ENCODE data around the gene HTT. TPM values are rescaled to one million over a fixed set of nuclear protein-coding genes. Genes with fewer than 3 reads are reported as not detected.

The HTT gene
- total and polyA plus RNA-seq, 2 of the 8 experiments (the other 6 are each of a cell fraction or from before 2014, with no cell fraction given), result 24.0 to 71.0 TPM

- Histone ChIP-seq H3K4me3 (ENCODE audit: extremely low read depth in 1 of 4, insufficient read depth in 2 of 4, low read depth in 3 of 4, low read length in 4 of 4) (no peak overlapping the region), H3K4ac (replicated peaks; ENCODE audit: insufficient read length, low read depth, low read length) (no peak overlapping the region), H3K4me1 (replicated peaks in 1 of 4; ENCODE audit: control insufficient read depth in 3 of 4, insufficient read depth in 4 of 4, low read length in 3 of 4) (peaks cover 2 to 5% (median 3%) of the 10 kb centered on the region in 4 experiments; a peak in 6 of 7 replicates), H3K14ac (ENCODE audit: insufficient read length) (no peak overlapping the region), H3K79me1 (ENCODE audit: low read depth, low read length) (peaks cover 5% of the 10 kb centered on the region), H2AFZ (ENCODE audit: low read length) (no peak overlapping the region), H4K91ac (replicated peaks; ENCODE audit: insufficient read length, low read length) (no peak overlapping the region), H2BK5ac (ENCODE audit: low read depth, low read length) (no peak overlapping the region), H3K9me3 (ENCODE audit: insufficient read depth in 2 of 2, low read depth in 1 of 2, low read length in 1 of 2) (no peaks in the 10 kb centered on the region), H3K27me3 (replicated peaks in 1 of 4; ENCODE audit: control insufficient read depth in 3 of 4, extremely low read depth in 1 of 4, insufficient read depth in 3 of 4, low read length in 3 of 4) (no peaks in the 10 kb centered on the region), H2BK12ac (ENCODE audit: low read depth, low read length) (no peak overlapping the region), H4K20me1 (replicated peaks in 1 of 2; ENCODE audit: control insufficient read depth in 1 of 2, insufficient read depth in 2 of 2, low read length in 2 of 2) (peaks cover 8% of the 10 kb centered on the region in 2 experiments), H3K9ac (replicated peaks in 1 of 4; ENCODE audit: extremely low read depth in 1 of 4, low read depth in 3 of 4, low read length in 3 of 4) (no peak overlapping the region), H3K36me3 (ENCODE audit: control insufficient read depth in 2 of 4, insufficient read depth in 4 of 4, low read length in 3 of 4) (no peaks in the 10 kb centered on the region), H3K4me2 (ENCODE audit: insufficient read depth in 1 of 2, low read depth in 2 of 2, low read length in 2 of 2) (no peak overlapping the region), H2BK20ac (ENCODE audit: low read length) (no peak overlapping the region), H3K56ac (replicated peaks; ENCODE audit: insufficient read length, low read depth, low read length) (no peak overlapping the region), H2AK5ac (ENCODE audit: low read depth, low read length) (0 out of 2 replicates have a peak overlapping the region, but pooled peaks have one; percentile 24), H3K23ac (ENCODE audit: insufficient read length) (no peak overlapping the region), H3K23me2 (ENCODE audit: low read depth, low read length) (peaks cover 9% of the 10 kb centered on the region), H3K79me2 (ENCODE audit: control insufficient read depth in 1 of 2, insufficient read depth in 2 of 2, low read length in 2 of 2) (peaks cover 10 to 13% of the 10 kb centered on the region in 2 experiments), H4K8ac (ENCODE audit: extremely low read depth, insufficient read depth, low read length) (no peak overlapping the region), H2BK15ac (ENCODE audit: low read length) (no peak overlapping the region), H3K27ac (ENCODE audit: low read depth, low read length) (no peak overlapping the region), H3K18ac (ENCODE audit: extremely low read depth, low read length) (no peak overlapping the region), H4K5ac (ENCODE audit: insufficient read length, low read depth, low read length) (no peak overlapping the region), H2BK120ac (replicated peaks; ENCODE audit: low read depth, low read length) (no peak overlapping the region)
- CTCF ChIA-PET (ENCODE audit: partially characterized antibody), result interaction anchor here (1.4 to 2.4 kb wide), 3 partner anchors 12 to 26 kb away, joined by 5 to 12 read pairs (median 5); no protein-coding TSS in a partner anchor
- FAIRE-seq (no peak), DNase-seq (ENCODE audit: low read depth in 1 of 2, low spot score in 2 of 2) (no peak)
- POLR2A ChIA-PET (ENCODE audit: partially characterized antibody), result no interaction called here
- 93% methylated on average over 7 of the region's 7 CpGs; no CpG with 5 or more reads in 1 of the 2 experiments for WGBS, 2 experiments (ENCODE audit: extremely low coverage in 1 of 2, insufficient coverage in 1 of 2, insufficient read length in 1 of 2, insufficient replicate concordance in 2 of 2, low coverage in 1 of 2, low lambda C conversion rate in 2 of 2, missing lambda C conversion rate in 1 of 2)
- TF ChIP-seq RNF2 (IDR thresholded peaks at IDR 0.05; ENCODE audit: borderline replicate concordance, low read depth, low read length, missing control alignments, poor library complexity, severe bottlenecking) (no peak), BCL11A (IDR thresholded peaks at IDR 0.05; ENCODE audit: low read depth in 2 of 2, low read length in 2 of 2) (no peak), ZNF274 (IDR thresholded peaks at IDR 0.05; ENCODE audit: borderline replicate concordance, extremely low read depth, low read length) (no peak), TAF7 (optimal IDR thresholded peaks at IDR 0.05; ENCODE audit: borderline replicate concordance, low read depth, low read length) (no peak), TBP (IDR thresholded peaks at IDR 0.05; ENCODE audit: low read depth, low read length) (no peak), SIX5 (IDR thresholded peaks at IDR 0.05; ENCODE audit: low read depth, low read length) (no peak), TEAD4 (IDR thresholded peaks at IDR 0.05; ENCODE audit: low read depth, low read length) (no peak), KDM1A (IDR thresholded peaks at IDR 0.05; ENCODE audit: borderline replicate concordance, low read length) (no peak), CHD1 (IDR thresholded peaks at IDR 0.05; ENCODE audit: low read depth, low read length) (no peak), CEBPB (IDR thresholded peaks at IDR 0.05; ENCODE audit: low read depth, low read length) (no peak), HDAC6 (IDR thresholded peaks at IDR 0.05; ENCODE audit: low read depth, low read length) (no peak), CREB1 (IDR thresholded peaks at IDR 0.05) (no peak), EZH2 (IDR thresholded peaks at IDR 0.05; ENCODE audit: low read depth, low read length, severe bottlenecking) (no peak), ATF3 (IDR thresholded peaks at IDR 0.05; ENCODE audit: insufficient read depth, low read depth, low read length) (no peak)
Measured at GRCh38 chr4:3071811-3072210, 2.7 kb upstream of the HTT start.
